NCI-H2196 treated with DMSO at 0.1 percent for 48 hours (cell line): ENCODE results near the gene ADCY1.
"Not testable (repeated sequence)": the region's sequence is repeated elsewhere in the genome, so short reads cannot be mapped to it uniquely, and the experiment has no call there.

Source experiments
- DNase-seq: peaks from one replicate; lab custom pipeline; 2025; ENCODE audit not compliant: unreplicated experiment; lab: John Stamatoyannopoulos, UW

ADCY1 gene

DNA sequence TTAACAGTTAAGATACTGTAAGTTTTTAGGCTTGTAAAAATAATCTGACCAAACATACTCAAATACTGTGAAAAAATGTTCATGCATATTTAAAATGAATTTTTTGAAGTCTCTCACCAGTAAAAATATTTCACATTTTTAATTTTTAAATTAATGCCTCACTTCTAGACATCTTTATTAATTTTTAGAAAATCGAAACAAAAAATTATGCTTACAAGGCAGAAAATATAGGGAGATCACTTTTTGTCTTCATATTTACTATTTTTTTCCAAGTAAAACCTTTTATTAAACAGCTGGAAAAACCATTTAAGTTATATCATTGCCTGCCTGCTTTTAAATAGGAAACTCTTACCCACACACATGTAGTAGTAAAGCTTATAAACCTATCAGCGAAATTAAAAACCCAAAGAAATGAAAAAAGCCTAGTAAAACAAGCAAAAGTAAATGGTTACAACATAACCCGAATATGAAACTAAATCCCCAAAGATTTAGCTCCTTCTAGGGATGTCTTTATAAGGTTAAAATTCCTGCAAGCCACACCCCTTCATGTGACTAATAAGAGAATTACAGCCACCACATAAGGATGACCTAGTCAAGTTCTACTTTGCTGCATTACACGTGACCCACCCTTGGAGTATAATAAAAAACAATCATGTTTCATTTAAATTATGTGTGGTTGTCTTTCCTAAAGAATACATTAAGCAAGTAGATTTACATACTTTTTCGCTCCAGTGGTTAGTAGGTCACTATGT lies 157.7 kb downstream of the ADCY1 start:
- not testable (repeated sequence) for DNase-seq

DNA sequence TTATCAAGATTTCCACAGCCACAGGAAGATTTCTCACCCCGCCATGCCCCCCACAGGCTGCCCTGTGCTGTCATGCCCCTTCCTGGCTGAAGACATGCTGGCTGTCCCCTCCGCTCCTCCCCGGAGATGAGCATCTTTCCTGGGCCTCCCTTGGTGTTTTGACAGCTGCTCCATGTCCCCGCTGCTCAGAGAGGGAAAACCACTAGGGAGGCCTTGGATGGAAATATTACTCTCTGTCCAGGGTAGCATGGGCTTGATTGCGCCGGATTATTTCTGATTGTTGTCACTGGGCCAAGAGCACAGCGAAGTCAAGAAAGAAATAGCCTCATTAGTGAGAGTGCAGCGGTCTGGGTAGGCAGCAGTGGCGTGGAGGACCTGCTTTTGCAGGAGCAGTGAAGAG lies 164.8 kb downstream of the ADCY1 start:
- not testable (repeated sequence) for DNase-seq

DNA sequence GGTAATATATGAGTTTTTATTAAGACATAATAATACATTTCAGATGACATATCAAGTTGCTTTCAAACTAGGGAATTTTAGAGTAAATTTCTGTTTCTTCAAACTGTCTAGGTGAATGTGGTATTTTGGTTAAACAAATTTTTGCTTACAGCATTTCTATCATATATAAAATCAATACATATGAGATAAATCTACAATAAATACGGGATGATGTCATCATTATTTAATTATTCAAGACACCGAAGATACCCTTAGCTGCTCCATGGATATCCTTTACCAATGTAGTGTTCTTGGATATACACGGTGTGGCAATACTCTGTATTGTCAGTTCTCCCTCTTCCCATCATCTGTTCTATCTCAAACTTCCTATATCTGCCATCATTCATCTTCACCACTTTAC lies 166.4 kb downstream of the ADCY1 start:
- DNase-seq = not testable (repeated sequence)

DNA sequence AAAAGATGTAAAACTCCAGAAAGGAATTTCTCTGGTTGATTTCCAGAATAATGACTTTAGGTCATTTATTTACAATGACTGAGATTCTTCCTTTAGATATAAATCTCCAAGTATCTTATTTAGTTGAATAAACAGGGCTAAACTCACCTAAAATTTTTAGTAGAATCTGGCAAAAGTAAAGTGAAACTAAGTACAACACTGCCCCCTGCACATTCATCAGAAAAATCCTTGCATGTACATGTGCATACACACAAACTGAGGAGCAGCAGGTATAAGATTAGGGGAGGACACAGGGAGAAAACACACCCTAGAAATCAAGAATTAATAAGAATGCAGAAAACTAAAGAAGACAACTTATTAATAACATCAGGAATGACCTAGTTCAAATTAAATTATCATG lies 174.8 kb downstream of the ADCY1 start:
- not testable (repeated sequence) for DNase-seq

DNA sequence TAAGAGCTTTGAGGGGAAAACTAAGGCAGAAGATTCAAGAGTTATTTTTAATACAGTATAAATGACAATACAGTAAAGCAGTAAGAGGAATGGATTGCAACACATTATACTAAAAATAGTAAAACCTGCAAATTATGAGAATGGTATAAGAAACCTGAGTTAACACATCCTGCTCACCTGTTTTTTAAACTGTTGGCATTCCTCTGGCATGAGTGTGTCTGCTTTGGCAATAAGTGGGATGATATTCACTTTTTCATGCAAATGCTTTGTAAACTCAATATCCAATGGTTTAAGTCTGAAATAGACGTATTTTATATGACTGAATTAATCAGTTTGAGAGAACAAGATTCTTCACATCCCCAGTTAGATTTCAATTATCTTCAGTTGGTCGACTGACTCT lies 177.2 kb downstream of the ADCY1 start:
- not testable (repeated sequence) for DNase-seq

DNA sequence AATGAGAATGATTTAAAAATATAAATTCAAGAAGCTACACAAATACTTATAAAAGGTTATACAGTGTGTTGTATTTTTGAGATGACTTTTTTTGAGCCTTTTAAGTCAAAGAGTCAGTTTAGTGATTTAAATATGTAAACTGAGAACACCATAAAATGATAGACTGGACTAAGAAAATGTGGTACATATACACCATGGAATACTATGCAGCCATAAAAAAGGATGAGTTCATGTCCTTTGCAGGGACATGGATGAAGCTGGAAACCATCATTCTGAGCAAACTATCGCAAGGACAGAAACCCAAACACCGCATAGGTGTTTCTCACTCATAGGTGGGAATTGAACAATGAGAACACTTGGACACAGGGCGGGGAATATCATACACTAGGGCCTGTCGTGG lies 182.2 kb downstream of the ADCY1 start:
- DNase-seq = not testable (repeated sequence)

DNA sequence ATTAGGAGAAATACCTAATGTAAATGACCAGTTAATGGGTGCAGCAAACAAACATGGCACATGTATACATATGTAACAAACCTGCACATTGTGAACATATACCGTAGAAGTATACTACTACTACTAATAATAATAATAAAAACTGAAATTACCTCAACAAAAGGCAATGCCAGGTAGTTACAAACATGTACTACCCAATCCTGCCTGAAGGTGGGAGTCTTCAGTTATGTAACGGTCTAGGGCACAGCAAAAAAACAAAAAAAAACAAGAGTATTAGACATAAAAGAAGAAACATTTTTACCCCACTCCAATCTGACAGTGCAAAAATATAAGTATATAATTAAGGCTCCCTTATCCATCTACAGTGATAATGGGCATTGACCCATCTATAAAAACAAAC lies 182.6 kb downstream of the ADCY1 start:
- DNase-seq = not testable (repeated sequence)

DNA sequence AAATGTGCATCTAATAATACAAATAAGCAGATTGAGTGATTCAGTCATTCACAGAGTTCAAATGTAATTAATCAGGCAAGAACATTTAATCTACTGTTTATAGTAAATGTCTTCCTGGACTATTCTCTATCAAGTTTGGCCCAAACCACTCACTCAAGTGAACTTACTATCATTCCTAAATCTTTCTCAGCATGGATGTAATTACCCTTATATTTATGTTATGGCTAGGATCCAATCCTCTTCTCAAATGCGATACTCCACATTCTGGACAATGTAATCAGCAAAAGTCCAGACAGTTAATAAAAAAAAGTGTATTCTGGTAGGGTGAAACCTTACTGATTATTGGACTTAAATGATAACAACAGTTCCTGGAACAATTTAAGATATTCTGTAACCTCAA lies 185.3 kb downstream of the ADCY1 start:
- DNase-seq = not testable (repeated sequence)

DNA sequence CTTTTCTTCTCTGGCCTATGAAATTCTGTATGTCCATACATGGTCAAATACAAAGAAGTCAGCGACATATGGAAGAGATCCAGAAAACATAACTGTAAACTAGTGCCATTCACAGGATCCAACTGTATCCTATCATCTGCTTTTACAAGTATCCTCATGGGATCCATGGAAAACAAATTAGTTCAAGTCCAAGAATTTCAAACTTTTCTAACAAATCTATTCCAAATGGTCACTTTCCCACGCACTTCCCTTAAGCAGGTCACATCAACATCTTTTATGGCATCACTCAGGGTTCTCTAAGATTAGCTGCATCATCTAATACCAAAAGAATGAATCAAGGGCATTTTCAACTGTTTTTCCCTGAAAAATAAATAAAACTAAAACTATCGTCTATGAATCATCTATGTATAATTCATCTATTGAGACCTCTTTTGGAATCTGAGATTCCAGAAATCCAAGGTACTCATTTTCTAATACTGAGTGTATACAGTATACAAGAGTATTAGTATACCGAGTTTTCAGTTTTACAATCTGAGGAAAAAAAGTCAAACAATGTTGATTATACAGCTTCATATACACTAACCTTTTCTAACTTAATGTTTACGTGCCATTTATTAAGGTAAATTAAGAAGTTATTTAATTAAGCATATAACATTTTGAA lies 187.5 kb downstream of the ADCY1 start:
- DNase-seq = not testable (repeated sequence)

DNA sequence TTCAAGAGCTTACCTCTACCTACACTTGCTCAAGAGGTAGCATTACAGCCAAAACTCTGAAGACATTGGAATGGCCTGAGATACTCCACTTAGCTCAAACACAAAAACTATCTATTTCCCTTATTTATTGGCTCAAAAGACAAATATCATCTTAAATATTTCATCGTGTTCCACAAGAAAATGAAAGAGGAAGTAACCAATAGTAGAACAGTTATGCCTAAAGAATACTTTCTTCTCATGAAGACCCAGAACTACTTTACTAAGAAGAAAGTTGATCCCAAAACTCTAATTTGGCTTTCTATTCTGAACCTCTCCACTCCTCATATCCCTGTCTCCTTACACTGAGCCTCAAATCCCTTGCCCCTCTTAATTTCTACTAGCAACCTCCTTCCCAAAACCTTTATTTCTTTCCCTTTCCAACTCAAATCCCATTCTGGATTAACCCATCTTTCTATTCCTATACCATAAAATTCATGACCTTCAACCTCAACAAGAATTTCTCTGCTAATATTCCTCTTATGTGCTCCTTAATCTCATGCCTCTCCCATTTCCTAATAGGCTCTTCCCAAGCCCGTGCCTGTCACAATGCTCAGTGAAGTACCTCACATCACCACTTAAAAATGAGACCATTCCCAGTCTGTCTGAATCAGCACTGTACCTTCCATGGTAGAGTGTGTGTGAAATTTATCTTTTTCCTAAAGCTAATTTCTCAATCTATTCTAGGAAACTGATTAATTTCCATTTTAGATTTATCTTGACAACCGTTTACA lies 188.2 kb downstream of the ADCY1 start:
- DNase-seq = not testable (repeated sequence)

DNA sequence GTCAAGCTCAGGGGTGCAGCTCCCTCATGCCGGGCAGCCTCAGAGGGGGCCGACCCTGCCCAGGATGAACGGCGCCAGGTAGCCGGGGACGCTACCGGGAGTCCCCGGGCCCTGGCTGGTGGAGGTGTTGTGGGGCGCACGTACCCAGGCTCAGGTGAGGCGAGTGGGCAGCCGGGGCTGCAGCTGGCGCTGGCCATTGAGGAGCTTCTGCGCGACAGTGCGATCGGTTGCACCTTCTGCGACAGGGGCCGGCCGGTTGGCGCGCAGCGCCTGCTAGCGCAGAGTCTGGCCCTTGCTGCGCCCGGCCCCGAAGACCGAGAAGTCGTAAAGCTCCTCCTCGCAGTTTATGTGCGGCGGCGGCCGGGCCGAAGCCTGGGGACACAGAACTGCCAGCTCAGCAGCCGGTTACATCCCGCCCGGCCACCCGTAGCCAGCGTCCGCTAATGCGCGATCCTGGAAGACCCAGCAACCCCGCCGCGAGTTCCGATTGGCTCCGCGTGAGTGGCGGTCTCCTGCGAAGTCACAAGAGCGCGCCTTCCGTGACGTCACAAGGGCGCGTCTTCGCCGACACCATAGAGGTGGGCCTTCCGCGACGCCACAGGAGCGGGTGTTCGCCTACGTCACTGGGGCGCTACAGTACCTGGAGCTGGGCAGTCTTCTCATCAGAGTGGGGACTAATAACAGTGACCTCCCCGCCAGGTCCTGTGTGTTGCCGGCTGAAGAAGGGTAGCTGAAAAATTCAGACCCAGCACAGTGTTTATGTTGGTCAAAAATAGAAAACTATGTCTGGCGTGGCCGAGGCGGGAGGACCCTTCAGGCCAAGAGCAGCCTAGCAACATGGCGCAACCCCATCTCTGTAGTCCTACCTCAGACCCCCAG lies 194.6 kb downstream of the ADCY1 start:
- peak; percentile 79 for DNase-seq

DNA sequence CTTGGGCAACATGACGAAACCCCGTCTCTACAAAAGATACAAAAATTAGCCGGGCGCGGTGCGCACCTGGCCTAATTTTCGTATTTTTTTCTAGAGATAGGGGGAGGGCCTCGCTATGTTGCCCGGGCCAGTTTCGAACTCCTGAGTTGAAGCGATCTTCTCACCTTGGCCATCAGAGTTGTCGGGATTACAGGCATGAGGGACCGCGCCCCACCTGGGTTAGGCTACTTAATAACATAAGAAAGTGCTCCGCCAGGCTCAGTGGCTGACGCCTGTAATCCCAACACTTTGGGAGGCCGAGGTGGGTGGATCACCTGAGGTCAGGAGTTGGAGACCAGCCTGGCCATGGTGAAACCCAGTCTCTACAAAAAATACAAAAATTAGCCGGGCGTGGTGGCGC lies 195.5 kb downstream of the ADCY1 start:
- not testable (repeated sequence) for DNase-seq
